ENCODE data around the gene TTLL8. TPM values are rescaled to one million over a fixed set of nuclear protein-coding genes. Genes with fewer than 3 reads are reported as not detected.

Gene TTLL8
- polyA plus RNA-seq, 1 of the 3 experiments (the other 2 are of a cell fraction): not detected

GRCh38 chr22:49997251-49997599 lies 60.9 kb downstream of the TTLL8 start:
- H3K9ac ChIP-seq: no peak overlapping the region
- no peaks in the 10 kb centered on the region for H3K36me3 ChIP-seq (replicated peaks in 1 of 2; ENCODE audit: control insufficient read depth in 1 of 2, insufficient read depth in 2 of 2, low read length in 1 of 2)
- DNase-seq: no peak
- POLR2A ChIA-PET: no interaction called here
- no peaks in the 10 kb centered on the region for H4K20me1 ChIP-seq (ENCODE audit: insufficient read depth)
- peaks cover 0 to 4% of the 10 kb centered on the region in 2 experiments; a peak in 1 of 4 replicates for H3K4me1 ChIP-seq (ENCODE audit: control insufficient read depth in 1 of 2, insufficient read depth in 2 of 2, low read depth in 1 of 2, low read length in 1 of 2)
- H2AFZ ChIP-seq (ENCODE audit: low read depth): no peak overlapping the region
- H3K9me3 ChIP-seq: no peaks in the 10 kb centered on the region
- CTCF ChIA-PET: interaction anchor here (1.9 kb wide), 1 partner anchor 33 kb away, joined by 7 read pairs; no protein-coding TSS in a partner anchor
- no peaks in the 10 kb centered on the region for H3F3A ChIP-seq (replicated peaks; ENCODE audit: insufficient read depth)
- TF ChIP-seq FOXM1 (IDR thresholded peaks at IDR 0.05; ENCODE audit: low read depth): no peak
- no peak for TF ChIP-seq ZBTB33 (IDR thresholded peaks at IDR 0.05; ENCODE audit: borderline replicate concordance, low read depth)
- TF ChIP-seq TEAD4 (IDR thresholded peaks at IDR 0.05; ENCODE audit: borderline replicate concordance, insufficient read depth): no peak
- TF ChIP-seq GABPA (IDR thresholded peaks at IDR 0.05; ENCODE audit: low read depth): no peak
- no peak for TF ChIP-seq RXRA (IDR thresholded peaks at IDR 0.05; ENCODE audit: borderline replicate concordance, low read depth)
- no peak for TF ChIP-seq NRF1 (IDR thresholded peaks at IDR 0.05; ENCODE audit: low read depth, low read length)
- no peak for TF ChIP-seq ELF1 (IDR thresholded peaks at IDR 0.05)
- no peak for TF ChIP-seq CHD2 (IDR thresholded peaks at IDR 0.05; ENCODE audit: low read length, partially characterized antibody)
- TF ChIP-seq SMC3 (IDR thresholded peaks at IDR 0.05; ENCODE audit: low read depth, low read length): no peak
- no peak for TF ChIP-seq GATA2 (CRISPR knock-in tag; IDR thresholded peaks at IDR 0.05)
- no peak for TF ChIP-seq NFIC (IDR thresholded peaks at IDR 0.05; ENCODE audit: borderline replicate concordance)
- TF ChIP-seq CTCF (IDR thresholded peaks at IDR 0.05): no peak
- TF ChIP-seq RCOR1 (IDR thresholded peaks at IDR 0.05; ENCODE audit: low read length): no peak
- no peak for TF ChIP-seq USF1 (IDR thresholded peaks at IDR 0.05; ENCODE audit: borderline replicate concordance, low read depth)
- TF ChIP-seq MXI1 (IDR thresholded peaks at IDR 0.05; ENCODE audit: low read depth, low read length): no peak
- no peak for TF ChIP-seq RAD21 (IDR thresholded peaks at IDR 0.05; ENCODE audit: low read length)
- H3K27me3 ChIP-seq (ENCODE audit: insufficient read depth): no peaks in the 10 kb centered on the region
- H3K27ac ChIP-seq (ENCODE audit: low read depth in 2 of 2, low read length in 1 of 2): no peak overlapping the region
- no peaks in the 10 kb centered on the region for H3K79me2 ChIP-seq (ENCODE audit: insufficient read depth)
- H3K9me2 ChIP-seq: no peaks in the 10 kb centered on the region
- 85% methylated on average over 5 of the region's 12 CpGs for WGBS (ENCODE audit: low lambda C conversion rate)
- H3K4me2 ChIP-seq: no peak overlapping the region
- H3K4me3 ChIP-seq (ENCODE audit: low read depth in 2 of 2, low read length in 1 of 2): no peak overlapping the region
